ENCODE data around the gene SOS1.

The SOS1 gene

DNA sequence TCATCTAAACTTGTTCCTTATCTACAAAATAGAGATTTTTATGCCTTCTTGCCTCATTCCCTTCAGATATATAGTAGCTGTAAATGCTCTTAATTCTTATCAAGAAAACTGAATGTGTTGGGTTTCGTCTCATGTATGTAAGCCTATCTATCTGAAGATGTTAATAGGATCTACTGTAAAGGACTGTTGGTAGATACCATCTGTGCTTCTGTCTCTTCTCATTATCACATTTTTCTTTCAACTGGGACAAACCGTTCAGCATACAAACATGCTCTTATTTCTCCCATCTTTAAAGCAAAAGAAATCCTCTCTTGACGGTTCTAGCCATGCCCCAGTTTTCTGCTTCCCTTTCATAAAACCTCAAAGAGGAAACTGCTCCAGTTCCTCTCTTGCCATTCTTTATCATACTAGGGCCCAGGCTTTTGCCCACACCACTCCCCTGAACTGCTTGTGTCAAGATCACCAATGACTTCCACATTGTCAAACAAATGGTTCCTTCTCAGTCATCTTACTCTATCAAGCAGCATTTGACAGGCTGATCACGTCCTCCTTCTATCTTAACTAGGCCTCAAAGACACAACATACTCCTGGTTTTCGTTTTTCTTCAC, 142.5 kb downstream of the SOS1 start:
- in situ Hi-C loops (cut with MboI; ENCODE audit: low sequenced_read_pairs), result no loop called here

DNA sequence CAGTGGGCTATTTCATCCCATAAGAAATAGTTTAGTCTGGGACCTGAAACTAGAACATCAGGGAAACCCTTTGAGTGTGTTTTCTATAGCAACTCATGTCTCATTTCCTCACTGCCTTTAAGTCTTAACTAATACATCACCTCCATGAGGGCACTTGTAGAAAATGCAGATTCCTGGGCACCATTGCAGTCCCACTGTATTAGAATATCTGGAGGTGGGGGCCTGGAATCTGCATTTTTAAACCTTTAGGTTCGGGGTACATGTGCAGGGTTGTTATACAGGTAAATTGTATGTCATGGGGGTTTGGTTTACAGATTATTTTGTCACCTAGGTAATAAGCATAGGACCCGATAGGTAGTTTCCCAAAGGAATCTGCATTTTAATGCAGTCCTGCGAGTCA, 143.8 kb downstream of the SOS1 start:
- in situ Hi-C loops (cut with MboI; ENCODE audit: low sequenced_read_pairs), result no loop called here

DNA sequence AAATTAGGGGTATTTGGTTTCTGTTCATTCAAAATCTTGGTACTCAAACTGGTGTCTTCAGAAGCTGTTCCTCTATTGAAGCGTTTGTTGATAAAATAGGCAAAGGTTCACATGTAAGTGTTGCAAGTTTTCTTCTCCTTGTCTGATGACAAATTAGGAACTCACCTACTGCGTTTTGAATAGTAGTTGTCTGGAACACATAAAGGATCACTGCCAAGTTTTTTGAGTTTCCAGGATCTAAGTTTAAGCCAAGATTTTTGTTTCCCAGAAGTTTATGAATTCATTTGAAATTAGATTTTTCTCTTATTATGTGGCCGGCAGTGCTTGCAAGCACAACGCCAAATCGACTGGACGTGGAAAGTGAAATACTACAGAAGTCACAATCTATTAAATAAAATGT, 145.8 kb downstream of the SOS1 start:
- in situ Hi-C loops (cut with MboI; ENCODE audit: low sequenced_read_pairs), result no loop called here

DNA sequence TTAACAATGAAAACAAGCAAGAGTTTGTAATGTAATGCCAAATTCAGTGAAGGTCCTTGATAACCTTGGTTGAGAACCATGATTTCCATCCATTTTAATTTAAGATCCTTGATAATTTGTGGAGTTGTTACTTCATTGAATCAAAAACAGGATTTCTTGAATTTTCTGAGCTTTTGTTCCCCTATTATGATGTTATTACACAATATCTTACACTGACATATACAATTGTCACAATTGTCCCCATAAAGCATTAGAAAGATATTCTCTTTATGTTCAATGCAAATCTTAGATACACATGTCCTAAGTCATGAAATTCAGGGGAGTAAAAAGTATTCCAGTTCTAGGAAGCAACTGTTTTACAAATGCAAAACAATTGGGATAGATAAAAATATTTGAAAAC, 147.6 kb downstream of the SOS1 start:
- in situ Hi-C loops (cut with MboI; ENCODE audit: low sequenced_read_pairs), result no loop called here

DNA sequence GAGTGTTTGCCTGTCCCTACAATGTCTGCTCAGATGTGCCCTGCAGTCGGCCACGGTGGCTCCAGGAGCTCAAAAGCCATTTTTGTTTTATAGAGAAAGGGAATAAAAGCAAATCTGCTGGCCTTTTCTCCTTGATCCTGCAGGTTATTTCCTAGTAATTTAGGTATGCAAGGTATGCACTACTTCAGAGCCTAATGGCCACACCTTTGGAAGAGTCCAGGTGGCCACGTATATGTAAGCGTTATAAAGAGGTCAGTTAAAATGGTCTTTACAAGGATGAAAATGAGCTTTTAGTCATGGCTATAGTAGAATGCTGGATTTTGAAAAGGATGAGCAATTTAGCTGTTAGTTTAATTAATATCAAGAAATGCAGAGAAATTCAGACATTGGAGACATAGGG, 149.5 kb downstream of the SOS1 start:
- in situ Hi-C loops (cut with MboI; ENCODE audit: low sequenced_read_pairs), result no loop called here

DNA sequence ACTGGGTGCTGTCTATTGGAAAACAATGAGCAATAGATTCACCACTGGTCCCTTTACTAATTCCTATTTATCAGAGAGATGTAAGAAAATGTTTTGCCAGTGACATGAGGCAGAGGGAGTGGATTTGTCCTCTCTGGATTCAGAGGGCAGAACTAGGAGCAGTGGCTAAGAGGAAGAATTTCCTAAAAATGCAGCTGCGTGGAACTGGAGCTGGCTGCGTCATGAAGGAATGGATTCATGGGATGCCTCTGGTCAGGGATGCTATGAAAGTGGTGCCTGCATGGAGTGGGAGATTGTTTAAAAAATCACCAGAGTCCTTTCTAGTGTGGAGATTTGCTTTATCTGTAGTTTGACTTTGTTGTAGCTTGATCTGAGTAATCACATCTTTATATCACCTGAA, 152.8 kb downstream of the SOS1 start:
- in situ Hi-C loops (cut with MboI; ENCODE audit: low sequenced_read_pairs), result no loop called here

DNA sequence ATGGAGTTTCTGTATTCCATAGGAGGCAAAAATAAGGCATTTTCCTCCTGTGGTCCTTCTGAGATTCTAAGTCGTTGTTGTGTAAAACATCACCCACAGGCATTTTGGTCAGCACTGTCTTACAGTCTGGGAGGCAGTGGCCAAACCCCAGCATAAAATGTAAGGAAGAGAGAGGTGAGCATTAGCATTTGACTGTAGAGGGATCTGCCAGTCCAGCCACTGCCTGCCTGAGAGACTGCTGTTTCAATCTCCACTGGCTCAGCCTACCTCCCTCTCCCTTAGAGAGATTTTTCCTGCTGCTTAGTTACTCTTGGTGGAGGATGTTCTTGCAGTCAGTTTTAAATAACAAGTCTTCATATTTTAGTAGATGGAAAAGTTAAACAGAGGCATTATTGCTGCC, 154.2 kb downstream of the SOS1 start:
- in situ Hi-C loops (cut with MboI; ENCODE audit: low sequenced_read_pairs), result no loop called here

DNA sequence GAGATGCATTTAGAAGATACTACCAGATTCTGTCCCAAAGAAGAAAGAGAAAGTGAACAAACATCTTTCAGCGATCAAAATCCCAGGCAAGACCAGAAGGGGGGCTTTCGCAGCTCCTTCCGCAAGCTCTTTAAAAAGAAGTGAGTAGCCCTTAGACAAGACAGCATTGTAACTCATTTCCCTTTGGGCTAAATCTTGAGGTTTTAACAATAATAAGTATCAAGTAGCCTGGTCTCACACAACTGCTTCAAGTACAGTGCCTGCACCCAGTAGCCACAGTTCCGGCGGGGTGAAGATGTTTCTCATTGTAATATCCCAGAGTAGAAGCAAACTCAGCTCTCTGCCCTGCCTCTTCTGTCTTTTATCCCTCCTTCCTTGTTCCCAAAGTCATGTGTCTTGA, 154.8 kb downstream of the SOS1 start:
- in situ Hi-C loops (cut with MboI; ENCODE audit: low sequenced_read_pairs), result no loop called here

DNA sequence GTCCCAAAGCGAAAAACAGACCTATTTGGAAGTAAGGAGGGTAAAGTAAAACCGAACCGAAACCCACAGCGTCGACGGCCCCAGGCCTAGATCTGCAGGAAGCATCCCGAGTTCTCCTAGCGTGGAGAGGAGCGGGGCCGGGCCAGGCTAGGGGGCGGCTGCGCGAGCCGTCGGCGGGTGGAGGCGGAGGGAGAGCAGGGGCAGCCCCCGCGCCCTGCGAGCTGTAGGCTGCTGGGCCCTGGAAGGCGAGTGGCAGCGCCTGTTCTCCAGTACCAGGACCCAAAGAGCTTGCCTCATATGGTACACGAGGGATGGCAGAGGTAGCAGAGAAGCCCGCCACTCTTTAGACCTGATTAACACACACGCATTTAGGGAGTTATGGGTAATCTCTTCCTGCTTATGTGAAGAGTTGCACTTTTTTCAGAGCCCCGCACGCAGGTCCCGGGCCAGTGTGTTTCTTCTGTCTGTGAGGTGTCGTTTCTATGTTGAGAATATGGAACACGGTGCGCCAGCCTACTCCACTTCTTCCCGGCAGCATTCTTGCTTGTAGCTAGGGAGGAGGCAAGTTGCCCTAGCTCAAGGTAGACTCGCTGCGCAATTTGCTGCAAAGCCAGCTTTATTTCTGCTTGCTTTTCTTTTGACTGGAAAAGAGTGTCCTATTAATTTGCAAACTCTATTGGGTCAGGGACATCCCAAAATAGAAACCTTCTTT, 160.1 kb downstream of the SOS1 start:
- in situ Hi-C loops (cut with MboI; ENCODE audit: low sequenced_read_pairs), result no loop called here

DNA sequence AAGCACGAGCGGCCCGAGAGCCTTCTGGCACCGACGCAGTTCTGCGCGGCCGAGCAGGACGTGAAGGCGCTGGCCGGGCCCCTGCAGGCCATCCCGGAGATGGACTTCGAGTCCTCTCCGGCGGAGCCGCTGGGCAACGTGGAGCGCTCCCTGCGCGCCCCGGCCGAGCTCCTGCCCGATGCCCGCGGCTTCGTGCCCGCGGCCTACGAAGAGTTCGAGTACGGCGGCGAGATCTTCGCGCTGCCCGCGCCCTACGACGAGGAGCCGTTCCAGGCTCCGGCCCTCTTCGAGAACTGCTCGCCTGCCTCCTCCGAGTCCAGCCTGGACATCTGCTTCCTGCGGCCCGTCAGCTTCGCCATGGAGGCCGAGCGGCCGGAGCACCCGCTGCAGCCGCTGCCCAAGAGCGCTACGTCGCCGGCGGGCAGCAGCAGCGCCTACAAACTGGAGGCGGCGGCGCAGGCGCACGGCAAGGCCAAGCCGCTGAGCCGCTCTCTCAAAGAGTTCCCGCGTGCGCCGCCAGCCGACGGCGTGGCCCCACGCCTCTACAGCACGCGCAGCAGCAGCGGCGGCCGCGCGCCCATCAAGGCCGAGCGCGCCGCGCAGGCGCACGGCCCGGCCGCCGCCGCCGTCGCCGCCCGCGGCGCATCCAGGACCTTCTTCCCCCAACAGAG, 160.8 kb downstream of the SOS1 start:
- in situ Hi-C loops (cut with MboI; ENCODE audit: low sequenced_read_pairs), result no loop called here

DNA sequence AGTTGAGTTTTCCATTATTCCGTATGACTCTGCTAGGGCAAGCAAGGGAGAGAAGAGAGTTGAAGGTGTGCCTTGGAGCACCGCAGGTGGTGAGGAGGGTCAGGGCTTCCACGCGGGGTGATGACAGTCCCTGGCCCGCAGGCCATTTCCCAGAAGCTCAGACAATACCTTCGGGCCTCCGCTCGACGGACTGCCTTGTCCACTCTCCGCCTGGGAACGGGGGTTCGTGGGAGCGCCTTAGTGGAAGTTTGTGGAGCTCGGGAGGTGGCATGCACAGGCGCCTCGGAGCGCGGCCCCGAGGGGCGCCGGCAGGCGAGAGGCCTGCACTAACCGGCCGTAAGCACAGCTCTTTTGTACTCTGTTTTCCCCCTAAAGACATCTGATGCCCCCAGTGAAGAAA, 161.4 kb downstream of the SOS1 start:
- in situ Hi-C loops (cut with MboI; ENCODE audit: low sequenced_read_pairs), result no loop called here

DNA sequence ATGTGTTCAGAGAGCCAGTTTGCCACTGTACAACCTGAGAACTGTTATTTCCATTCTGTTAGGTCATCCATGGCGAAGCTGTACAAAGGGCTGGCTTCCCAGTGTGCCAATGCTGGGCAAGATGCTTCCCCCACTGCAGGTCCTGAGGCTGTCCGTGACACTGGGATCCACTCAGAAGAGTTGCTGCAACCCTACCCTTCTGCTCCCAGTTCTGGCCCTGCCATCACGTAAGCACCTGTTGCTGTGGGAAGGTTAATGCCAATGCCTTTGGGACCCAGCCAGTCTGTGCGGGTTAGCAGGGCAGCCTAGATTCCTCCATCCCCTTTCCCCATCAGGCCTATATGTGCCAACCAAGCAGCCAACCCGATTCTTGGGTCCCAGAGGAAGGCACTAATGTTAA, 162.9 kb downstream of the SOS1 start:
- in situ Hi-C loops (cut with MboI; ENCODE audit: low sequenced_read_pairs), result no loop called here

DNA sequence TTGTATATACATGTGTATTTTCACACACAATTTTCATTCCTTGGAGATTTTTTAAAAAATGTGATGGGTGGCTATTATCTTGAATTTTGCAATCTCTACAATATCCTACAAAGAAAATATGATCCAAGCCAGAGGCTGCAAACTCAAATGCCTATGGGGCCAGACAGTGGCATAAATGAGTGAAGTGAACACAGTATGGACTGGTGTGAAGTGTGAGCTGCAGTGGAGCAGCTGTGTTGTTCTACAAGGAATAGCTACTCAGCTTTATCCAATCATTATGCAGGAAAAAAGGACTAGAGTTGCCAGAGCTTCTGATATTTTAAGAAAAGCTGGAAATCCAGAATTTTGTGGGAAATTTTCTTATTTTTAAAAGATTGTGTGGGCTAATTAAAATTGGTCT, 169.1 kb downstream of the SOS1 start:
- in situ Hi-C loops (cut with MboI; ENCODE audit: low sequenced_read_pairs), result no loop called here

DNA sequence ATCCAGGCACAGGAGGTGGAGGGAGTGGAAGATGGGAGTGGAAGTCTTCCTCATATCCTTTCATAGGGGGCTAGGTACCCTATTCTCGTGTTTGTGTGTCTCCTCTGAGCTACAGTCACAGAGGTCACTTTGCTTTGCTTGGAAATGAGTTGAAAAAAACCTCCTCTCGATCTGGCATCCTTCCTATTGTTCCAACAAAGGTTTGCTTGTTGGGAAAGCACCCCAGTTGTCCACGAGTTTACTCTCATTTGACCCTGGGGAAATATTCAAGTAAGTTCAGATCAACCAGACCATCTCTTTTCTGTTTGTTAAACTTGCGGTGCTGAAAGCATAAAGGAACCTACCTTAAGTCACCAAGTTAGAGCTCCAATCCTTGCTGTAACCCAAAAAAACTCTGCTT, 171.9 kb downstream of the SOS1 start:
- in situ Hi-C loops (cut with MboI; ENCODE audit: low sequenced_read_pairs), result no loop called here

DNA sequence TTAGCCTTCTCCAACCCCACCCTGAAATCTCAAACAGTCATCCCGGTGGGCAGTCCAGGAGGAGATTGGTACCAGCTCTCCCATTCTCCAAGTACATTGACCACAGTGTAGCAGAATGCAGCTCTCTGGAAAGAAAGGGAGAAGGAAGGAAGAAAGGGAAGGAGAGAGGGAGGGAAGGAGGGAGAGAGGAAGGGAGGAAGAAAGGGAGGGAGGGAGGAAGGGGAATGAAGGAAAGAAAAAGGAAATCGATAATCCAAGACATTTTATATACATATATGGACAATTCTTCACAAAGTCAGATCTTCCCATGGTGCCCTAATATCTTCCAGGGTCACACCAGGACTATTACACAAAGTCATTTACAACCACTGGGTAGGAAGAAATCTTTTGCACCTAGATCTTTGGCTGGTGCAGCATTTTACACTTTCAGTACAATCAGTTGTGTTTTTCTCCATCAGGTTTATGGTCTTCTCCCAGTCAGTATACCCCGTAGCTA, 172.4 kb downstream of the SOS1 start:
- in situ Hi-C loops (cut with MboI; ENCODE audit: low sequenced_read_pairs), result no loop called here

DNA sequence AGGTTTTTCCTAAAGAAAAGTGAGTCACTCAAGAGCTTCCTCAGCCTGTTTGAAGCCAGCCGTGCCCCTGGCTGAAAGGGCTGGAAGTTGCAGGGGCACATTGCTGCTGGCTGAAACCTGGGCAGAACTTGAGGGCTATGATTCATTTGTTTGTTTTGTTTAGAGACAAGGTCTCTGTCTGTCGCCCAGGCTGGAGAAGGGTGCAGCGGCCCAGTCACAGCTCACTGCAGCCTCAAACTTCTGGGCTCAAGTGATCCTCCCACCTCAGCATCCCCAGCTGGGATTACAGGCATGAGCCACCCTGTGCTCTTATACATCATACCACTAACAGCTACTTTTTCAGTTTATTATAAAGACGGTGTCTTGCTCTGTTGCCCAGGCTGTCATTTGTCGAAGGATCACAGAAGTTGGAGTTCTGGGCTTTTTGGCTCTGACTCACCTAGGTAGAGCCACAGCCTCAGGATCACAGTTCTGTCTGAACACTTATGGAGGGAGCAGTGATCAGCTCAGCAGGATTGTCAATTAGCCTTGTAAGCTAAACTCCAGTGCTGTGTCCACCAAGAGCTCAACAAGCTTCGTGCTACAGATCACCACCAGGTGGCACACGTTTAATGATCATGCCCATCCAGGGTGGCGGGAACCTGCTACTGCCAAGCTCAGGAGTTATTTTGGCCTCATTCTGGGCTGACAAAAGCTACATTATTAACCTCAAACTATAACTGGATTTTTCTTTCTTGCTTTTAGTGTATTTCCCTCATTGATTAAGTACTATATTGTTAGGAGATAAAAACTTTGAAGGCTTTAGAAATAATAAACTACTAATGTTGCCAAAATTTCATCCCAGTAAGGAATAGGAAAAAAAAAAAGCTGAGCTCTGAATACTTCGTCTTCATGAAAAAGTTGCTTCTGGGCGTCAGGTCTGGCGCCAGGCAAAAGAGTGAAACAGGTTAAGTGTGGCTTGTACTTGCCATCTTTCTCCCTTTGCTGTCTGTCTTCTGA, 173.3 kb downstream of the SOS1 start:
- in situ Hi-C loops (cut with MboI; ENCODE audit: low sequenced_read_pairs), result no loop called here

DNA sequence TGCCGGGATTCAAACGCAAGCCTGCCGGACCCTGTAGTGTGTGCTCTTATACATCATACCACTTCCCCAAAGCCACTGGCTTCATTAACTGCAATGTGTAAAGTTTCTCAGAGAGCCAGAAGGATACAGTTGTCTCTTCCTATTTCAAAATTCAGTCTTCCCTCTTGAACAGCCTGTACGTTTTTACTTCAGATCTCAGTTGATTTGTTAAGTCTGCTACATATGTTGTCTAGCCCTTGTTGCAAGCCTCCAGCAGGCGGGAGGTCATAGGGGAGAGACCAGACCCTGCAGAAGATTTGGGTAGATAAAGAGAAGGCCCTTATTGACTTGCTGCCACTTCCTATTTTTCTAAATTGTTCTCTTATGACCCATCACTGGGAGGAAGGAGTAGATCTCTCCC, 174.9 kb downstream of the SOS1 start:
- in situ Hi-C loops (cut with MboI; ENCODE audit: low sequenced_read_pairs), result no loop called here

DNA sequence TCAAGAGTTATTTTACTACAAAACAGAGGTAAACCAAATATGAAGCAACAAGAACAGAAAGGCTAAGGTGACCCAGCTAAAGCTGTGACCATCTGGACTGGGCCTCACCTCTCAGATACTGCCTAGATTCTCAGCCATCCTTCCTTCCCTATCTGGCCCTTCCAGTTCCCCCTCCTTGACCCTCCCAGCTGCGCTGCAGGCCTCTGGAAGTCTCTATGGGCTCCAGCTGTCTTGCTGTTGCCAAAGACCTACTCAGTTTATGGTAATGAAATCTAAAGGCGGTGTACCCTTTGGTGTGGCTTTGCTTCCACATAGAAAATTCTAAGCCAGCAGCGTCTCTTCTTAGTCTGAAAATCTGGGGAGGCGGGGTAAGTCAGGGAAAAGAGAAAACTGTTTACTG, 175.5 kb downstream of the SOS1 start:
- in situ Hi-C loops (cut with MboI; ENCODE audit: low sequenced_read_pairs), result no loop called here

DNA sequence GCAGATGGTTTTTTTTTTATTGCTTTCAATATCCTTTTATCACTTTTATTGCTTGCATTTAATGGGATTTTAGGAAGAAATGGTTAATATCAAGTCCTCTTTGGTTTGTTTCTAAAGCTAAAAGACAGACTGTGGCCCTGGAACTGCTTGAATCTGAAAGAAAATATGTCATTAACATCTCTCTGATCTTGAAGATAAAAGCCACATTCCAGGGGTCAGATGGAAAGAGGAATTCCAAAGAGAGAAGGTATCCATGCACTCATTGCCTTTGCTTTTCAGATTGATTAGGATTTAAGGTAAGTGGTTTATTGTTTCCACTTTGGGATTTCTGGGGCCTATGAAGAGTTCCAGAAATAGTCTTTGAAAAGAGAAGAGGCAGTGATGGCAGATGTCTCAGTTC, 177.1 kb downstream of the SOS1 start:
- in situ Hi-C loops (cut with MboI; ENCODE audit: low sequenced_read_pairs), result no loop called here

DNA sequence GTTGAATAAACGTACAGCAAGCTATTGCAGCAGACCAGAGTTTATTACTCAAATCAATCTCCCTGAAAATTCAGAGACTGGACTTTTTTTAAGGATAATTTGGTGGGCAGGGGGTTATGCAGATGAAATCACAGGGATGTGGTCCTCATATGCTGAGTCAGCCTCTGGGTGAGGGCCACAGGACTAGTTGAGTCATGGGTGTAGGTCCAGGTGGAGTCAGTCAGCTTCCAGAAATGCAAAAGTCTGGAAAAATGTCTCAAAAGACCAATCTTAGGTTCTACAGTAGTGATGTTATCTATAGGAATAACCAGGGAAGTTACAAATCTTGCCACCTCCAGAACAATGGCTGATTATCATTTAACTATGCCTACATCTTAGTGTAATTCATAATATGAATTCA, 180.1 kb downstream of the SOS1 start:
- in situ Hi-C loops (cut with MboI; ENCODE audit: low sequenced_read_pairs), result no loop called here

DNA sequence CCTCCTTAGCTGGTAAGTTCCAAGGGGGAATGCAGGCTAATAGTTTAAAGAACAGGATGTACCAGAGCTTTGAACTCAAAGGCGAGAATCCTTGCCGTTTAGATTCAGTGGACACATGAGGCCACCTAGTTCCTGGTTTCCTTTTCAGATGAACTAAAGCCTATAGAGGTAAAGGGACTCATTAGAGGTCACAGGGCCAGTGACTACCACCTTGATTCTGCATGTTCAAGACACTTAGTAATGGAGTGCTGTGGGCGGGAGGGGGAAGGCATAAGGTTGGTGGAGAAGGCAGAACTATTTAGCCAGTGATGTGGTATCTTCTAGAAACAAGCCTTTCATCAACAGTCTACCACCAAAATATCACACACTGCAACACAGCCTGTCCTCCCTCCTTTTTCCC, 183.3 kb downstream of the SOS1 start:
- in situ Hi-C loops (cut with MboI; ENCODE audit: low sequenced_read_pairs), result no loop called here

Data from HL-60/S4 treated with phorbol 12-myristate 13-acetate at 8.2 ng/mL for 4 days and 3 days (cell line).